ENCODE measurements around the gene ZNF548. TPM values are rescaled to one million over a fixed set of nuclear protein-coding genes. Genes with fewer than 3 reads are reported as not detected.

ZNF548 gene
- total and polyA plus RNA-seq, 2 experiments from 2014 or later = 1.9 to 9.8 TPM

DNA sequence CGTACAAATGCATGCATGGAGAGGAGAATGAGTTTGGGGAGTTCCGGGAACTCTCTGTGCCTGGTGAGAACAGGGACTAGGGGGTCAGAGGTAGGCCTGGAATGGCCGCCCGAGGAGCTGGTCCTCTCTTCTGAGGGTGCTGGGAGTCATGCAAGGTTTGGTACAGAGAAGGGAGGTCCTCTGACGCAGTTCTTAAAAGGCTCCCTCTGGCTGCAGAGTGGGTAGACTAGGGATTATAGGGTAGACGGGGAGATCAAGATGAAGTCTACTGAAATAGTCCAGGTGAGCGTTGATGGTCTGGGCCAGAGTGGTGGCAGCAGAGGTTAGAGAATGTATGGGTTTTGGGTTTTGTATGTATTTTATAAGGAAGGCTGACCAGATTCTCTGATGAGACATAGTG, 37.8 kb upstream of the ZNF548 start (continued):
- TF ChIP-seq, protein P1, sequence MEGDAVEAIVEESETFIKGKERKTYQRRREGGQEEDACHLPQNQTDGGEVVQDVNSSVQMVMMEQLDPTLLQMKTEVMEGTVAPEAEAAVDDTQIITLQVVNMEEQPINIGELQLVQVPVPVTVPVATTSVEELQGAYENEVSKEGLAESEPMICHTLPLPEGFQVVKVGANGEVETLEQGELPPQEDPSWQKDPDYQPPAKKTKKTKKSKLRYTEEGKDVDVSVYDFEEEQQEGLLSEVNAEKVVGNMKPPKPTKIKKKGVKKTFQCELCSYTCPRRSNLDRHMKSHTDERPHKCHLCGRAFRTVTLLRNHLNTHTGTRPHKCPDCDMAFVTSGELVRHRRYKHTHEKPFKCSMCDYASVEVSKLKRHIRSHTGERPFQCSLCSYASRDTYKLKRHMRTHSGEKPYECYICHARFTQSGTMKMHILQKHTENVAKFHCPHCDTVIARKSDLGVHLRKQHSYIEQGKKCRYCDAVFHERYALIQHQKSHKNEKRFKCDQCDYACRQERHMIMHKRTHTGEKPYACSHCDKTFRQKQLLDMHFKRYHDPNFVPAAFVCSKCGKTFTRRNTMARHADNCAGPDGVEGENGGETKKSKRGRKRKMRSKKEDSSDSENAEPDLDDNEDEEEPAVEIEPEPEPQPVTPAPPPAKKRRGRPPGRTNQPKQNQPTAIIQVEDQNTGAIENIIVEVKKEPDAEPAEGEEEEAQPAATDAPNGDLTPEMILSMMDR (conservative IDR thresholded peaks at IDR 0.05; ENCODE audit: low read depth in 2 of 2) = no peak
- TF ChIP-seq EZH2phosphoT487 (IDR thresholded peaks at IDR 0.05; ENCODE audit: unreplicated experiment) = no peak
- TF ChIP-seq, protein P2, sequence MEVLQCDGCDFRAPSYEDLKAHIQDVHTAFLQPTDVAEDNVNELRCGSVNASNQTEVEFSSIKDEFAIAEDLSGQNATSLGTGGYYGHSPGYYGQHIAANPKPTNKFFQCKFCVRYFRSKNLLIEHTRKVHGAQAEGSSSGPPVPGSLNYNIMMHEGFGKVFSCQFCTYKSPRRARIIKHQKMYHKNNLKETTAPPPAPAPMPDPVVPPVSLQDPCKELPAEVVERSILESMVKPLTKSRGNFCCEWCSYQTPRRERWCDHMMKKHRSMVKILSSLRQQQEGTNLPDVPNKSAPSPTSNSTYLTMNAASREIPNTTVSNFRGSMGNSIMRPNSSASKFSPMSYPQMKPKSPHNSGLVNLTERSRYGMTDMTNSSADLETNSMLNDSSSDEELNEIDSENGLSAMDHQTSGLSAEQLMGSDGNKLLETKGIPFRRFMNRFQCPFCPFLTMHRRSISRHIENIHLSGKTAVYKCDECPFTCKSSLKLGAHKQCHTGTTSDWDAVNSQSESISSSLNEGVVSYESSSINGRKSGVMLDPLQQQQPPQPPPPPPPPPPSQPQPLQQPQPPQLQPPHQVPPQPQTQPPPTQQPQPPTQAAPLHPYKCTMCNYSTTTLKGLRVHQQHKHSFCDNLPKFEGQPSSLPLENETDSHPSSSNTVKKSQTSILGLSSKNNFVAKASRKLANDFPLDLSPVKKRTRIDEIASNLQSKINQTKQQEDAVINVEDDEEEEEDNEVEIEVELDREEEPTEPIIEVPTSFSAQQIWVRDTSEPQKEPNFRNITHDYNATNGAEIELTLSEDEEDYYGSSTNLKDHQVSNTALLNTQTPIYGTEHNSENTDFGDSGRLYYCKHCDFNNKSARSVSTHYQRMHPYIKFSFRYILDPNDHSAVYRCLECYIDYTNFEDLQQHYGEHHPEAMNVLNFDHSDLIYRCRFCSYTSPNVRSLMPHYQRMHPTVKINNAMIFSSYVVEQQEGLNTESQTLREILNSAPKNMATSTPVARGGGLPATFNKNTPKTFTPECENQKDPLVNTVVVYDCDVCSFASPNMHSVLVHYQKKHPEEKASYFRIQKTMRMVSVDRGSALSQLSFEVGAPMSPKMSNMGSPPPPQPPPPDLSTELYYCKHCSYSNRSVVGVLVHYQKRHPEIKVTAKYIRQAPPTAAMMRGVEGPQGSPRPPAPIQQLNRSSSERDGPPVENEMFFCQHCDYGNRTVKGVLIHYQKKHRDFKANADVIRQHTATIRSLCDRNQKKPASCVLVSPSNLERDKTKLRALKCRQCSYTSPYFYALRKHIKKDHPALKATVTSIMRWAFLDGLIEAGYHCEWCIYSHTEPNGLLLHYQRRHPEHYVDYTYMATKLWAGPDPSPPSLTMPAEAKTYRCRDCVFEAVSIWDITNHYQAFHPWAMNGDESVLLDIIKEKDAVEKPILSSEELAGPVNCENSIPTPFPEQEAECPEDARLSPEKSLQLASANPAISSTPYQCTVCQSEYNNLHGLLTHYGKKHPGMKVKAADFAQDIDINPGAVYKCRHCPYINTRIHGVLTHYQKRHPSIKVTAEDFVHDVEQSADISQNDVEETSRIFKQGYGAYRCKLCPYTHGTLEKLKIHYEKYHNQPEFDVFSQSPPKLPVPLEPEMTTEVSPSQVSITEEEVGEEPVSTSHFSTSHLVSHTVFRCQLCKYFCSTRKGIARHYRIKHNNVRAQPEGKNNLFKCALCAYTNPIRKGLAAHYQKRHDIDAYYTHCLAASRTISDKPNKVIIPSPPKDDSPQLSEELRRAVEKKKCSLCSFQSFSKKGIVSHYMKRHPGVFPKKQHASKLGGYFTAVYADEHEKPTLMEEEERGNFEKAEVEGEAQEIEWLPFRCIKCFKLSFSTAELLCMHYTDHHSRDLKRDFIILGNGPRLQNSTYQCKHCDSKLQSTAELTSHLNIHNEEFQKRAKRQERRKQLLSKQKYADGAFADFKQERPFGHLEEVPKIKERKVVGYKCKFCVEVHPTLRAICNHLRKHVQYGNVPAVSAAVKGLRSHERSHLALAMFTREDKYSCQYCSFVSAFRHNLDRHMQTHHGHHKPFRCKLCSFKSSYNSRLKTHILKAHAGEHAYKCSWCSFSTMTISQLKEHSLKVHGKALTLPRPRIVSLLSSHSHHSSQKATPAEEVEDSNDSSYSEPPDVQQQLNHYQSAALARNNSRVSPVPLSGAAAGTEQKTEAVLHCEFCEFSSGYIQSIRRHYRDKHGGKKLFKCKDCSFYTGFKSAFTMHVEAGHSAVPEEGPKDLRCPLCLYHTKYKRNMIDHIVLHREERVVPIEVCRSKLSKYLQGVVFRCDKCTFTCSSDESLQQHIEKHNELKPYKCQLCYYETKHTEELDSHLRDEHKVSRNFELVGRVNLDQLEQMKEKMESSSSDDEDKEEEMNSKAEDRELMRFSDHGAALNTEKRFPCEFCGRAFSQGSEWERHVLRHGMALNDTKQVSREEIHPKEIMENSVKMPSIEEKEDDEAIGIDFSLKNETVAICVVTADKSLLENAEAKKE (CRISPR knock-in tag; IDR thresholded peaks at IDR 0.05) = no peak

DNA sequence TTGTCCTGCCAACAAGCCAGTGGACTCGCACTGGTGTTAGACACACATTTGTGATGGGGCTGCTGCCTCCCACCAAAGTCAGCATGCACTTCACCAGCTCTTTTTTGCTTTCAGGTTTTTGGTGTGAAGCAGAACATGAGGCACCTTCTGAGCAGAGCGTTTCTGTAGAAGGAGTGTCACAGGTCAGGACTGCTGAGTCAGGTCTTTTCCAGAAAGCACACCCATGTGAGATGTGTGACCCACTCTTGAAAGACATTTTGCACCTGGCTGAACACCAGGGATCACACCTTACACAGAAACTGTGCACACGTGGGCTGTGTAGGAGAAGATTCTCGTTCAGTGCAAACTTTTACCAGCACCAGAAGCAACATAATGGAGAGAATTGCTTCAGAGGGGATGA, 33.7 kb upstream of the ZNF548 start:
- H3K79me2 ChIP-seq (replicated peaks; ENCODE audit: insufficient read depth) = peaks cover 30% of the 10 kb centered on the region
- H3K27me3 ChIP-seq (ENCODE audit: insufficient read depth) = no peaks in the 10 kb centered on the region
- DNase-seq (ENCODE audit: low spot score) (no peak), ATAC-seq (no peak)
- Mint-ChIP-seq H3K9me3 (no peaks in the 10 kb centered on the region; the same call in 2 of the 3 replicates), H3K36me3 (ENCODE audit: low read depth) (peaks cover 42% of the 10 kb centered on the region), H3K27ac (no peak overlapping the region), H3K27me3 (ENCODE audit: insufficient read depth, low read depth, poor library complexity) (peaks cover 13% of the 10 kb centered on the region), H3K4me1 (peaks cover 13% of the 10 kb centered on the region), H3K4me3 (no peak overlapping the region)
- no peak overlapping the region for H3K4me2 ChIP-seq
- H3K27ac ChIP-seq (ENCODE audit: low read depth) = no peak overlapping the region
- no peak overlapping the region for H2AFZ ChIP-seq
- no peaks in the 10 kb centered on the region for H3K9me2 ChIP-seq (ENCODE audit: insufficient read depth)
- no peaks in the 10 kb centered on the region; the same call in 1 of the 2 replicates for H3K36me3 ChIP-seq (ENCODE audit: insufficient read depth)
- H3K4me1 ChIP-seq (ENCODE audit: insufficient read depth) = peaks cover 7% of the 10 kb centered on the region
- no peaks in the 10 kb centered on the region for H3F3A ChIP-seq (replicated peaks; ENCODE audit: low read depth)
- 0 out of 2 replicates have a peak, but pooled peaks cover 2% of the 10 kb centered on the region for H4K20me1 ChIP-seq (replicated peaks; ENCODE audit: insufficient read depth)
- no peak overlapping the region for H3K4me3 ChIP-seq
- TF ChIP-seq, protein P3, sequence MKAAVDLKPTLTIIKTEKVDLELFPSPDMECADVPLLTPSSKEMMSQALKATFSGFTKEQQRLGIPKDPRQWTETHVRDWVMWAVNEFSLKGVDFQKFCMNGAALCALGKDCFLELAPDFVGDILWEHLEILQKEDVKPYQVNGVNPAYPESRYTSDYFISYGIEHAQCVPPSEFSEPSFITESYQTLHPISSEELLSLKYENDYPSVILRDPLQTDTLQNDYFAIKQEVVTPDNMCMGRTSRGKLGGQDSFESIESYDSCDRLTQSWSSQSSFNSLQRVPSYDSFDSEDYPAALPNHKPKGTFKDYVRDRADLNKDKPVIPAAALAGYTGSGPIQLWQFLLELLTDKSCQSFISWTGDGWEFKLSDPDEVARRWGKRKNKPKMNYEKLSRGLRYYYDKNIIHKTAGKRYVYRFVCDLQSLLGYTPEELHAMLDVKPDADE (IDR thresholded peaks at IDR 0.05) = no peak
- TF ChIP-seq, protein P1 (conservative IDR thresholded peaks at IDR 0.05; ENCODE audit: low read depth in 2 of 2) = no peak
- TF ChIP-seq NANOG (IDR thresholded peaks at IDR 0.05; ENCODE audit: borderline replicate concordance) (no peak), STAT1 (IDR thresholded peaks at IDR 0.05; ENCODE audit: unreplicated experiment) (no peak), POLR2AphosphoS5 (IDR thresholded peaks at IDR 0.05; ENCODE audit: low read depth) (no peak)

Data from GM23338 (cell line).